Caco-2 (cell line): ENCODE measurements around the gene ERC2. TPM values are rescaled to one million over a fixed set of nuclear protein-coding genes. Genes with fewer than 3 reads are reported as not detected.

Experiments
- BruUV-seq: library from RNA; stranded (reverse); fragments of 400-500 nt; replicated peaks from 2 replicates; lab custom pipeline; 2021; lab: Mats Ljungman, UMichigan
- CTCF ChIA-PET: fragments of 300-600 bp; sonication (Branson Sonifier 250); formaldehyde crosslinking; loops from one replicate; lab custom pipeline; 2022; ENCODE audit warnings: antibody characterized with exemption; lab: Charles Lee
- POLR2A ChIA-PET: fragments of 300-600 bp; sonication (Branson Sonifier 250); formaldehyde crosslinking; loops from one replicate; lab custom pipeline; 2022; ENCODE audit warnings: antibody characterized with exemption; lab: Charles Lee
- DNase-seq, 2 experiments: peaks; one replicate each; pipeline versions ENCODE4 v3.0.0 to v3.0.0-alpha.2; 2020 to 2022
- H3K27me3 ChIP-seq: replicated peaks from 2 replicates; pipeline ENCODE4 v1.6.0; 2011; ENCODE audit warnings: low read length; ENCODE audit not compliant: control insufficient read depth, insufficient read depth
- H3K36me3 ChIP-seq: 2 replicates; pipeline ENCODE4 v1.5.1; 2011; ENCODE audit warnings: low read length; ENCODE audit not compliant: control insufficient read depth, insufficient read depth
- H3K4me1 ChIP-seq: fragments of 250-450 bp; sonication (Bioruptor Pico); 2 replicates; pipeline ENCODE4 v1.5.1; 2020; ENCODE audit warnings: mild to moderate bottlenecking
- H3K4me3 ChIP-seq: 2 replicates; pipeline ENCODE4 v1.5.1; 2011; ENCODE audit warnings: low read depth, mild to moderate bottlenecking, control low read depth, low read length
- H3K9me3 ChIP-seq: fragments of 250-450 bp; sonication (Bioruptor Pico); 2 replicates; pipeline ENCODE4 v1.5.1; 2020; ENCODE audit warnings: mild to moderate bottlenecking, moderate library complexity
- H3K27ac Mint-ChIP-seq: one replicate; pipeline ENCODE4 v1.8.0; 2022; ENCODE audit warnings: mixed read lengths; ENCODE audit not compliant: unreplicated experiment
- H3K27me3 Mint-ChIP-seq: one replicate; pipeline ENCODE4 v1.8.0; 2022; ENCODE audit warnings: mixed read lengths; ENCODE audit not compliant: insufficient read depth, unreplicated experiment
- H3K36me3 Mint-ChIP-seq: one replicate; pipeline ENCODE4 v1.8.0; 2022; ENCODE audit warnings: mild to moderate bottlenecking, mixed read lengths; ENCODE audit not compliant: insufficient read depth, unreplicated experiment
- H3K4me1 Mint-ChIP-seq: one replicate; pipeline ENCODE4 v1.8.0; 2022; ENCODE audit warnings: low read depth, mixed read lengths; ENCODE audit not compliant: unreplicated experiment
- H3K4me3 Mint-ChIP-seq: one replicate; pipeline ENCODE4 v1.8.0; 2022; ENCODE audit warnings: mild to moderate bottlenecking, moderate library complexity, mixed read lengths; ENCODE audit not compliant: unreplicated experiment
- H3K9me3 Mint-ChIP-seq: one replicate; pipeline ENCODE4 v1.8.0; 2022; ENCODE audit warnings: mixed read lengths; ENCODE audit not compliant: unreplicated experiment
- CTCF ChIP-seq, 2 experiments: fragments of 200-600 bp in 1 of 2; IDR thresholded peaks; 1 replicate in 1 of 2; 2 replicates in 1 of 2; pipeline versions ENCODE4 v1.5.1 to v1.8.0; 2011 to 2022; ENCODE audit warnings: antibody characterized with exemption in 1 of 2, control low read depth in 1 of 2, inconsistent platforms in 1 of 2, low read depth in 1 of 2, low read length in 1 of 2, mild to moderate bottlenecking in 1 of 2, moderate library complexity in 1 of 2; ENCODE audit not compliant: insufficient read depth in 1 of 2, severe bottlenecking in 1 of 2, unreplicated experiment in 1 of 2
- intact Hi-C: fragments of 100-400 bp; cut with micrococcal nuclease; formaldehyde crosslinking; loops from one replicate; pipeline ENCODE4 v1.10.0; 2022; ENCODE audit not compliant: unreplicated experiment
- total RNA-seq: library from RNA; stranded (reverse); gene quantifications from 2 replicates; pipeline ENCODE4 v1.2.3, GENCODE V29; 2022

Gene ERC2
- total RNA-seq, 1 experiment from 2014 or later = 0.54 TPM

GRCh38 chr3:56453011-56453410, 15.3 kb downstream of the ERC2 start:
- H3K4me3 Mint-ChIP-seq = no peak overlapping the region
- Histone ChIP-seq H3K9me3 (no peaks in the 10 kb centered on the region), H3K27me3 (no peaks in the 10 kb centered on the region), H3K4me1 (no peaks in the 10 kb centered on the region), H3K4me3 (no peak overlapping the region), H3K36me3 (no peaks in the 10 kb centered on the region)
- TF ChIP-seq CTCF (IDR thresholded peaks at IDR 0.05; ENCODE audit: insufficient read depth in 1 of 2, low read depth in 1 of 2, low read length in 1 of 2, severe bottlenecking in 1 of 2, unreplicated experiment in 1 of 2) = no peak
- BruUV-seq = no TSS peak
- H3K36me3 Mint-ChIP-seq = no peaks in the 10 kb centered on the region
- no peak for DNase-seq
- POLR2A ChIA-PET = no interaction called here
- no peak overlapping the region for H3K27ac Mint-ChIP-seq
- CTCF ChIA-PET = no interaction called here
- H3K4me1 Mint-ChIP-seq = no peaks in the 10 kb centered on the region
- no peaks in the 10 kb centered on the region for H3K9me3 Mint-ChIP-seq
- H3K27me3 Mint-ChIP-seq = peaks cover 8% of the 10 kb centered on the region
- intact Hi-C loops = no loop called here

- H3K4me3 ChIP-seq = no peak overlapping the region
- no peaks in the 10 kb centered on the region for H3K9me3 Mint-ChIP-seq
- ChIA-PET CTCF (no interaction called here), POLR2A (no interaction called here)
- no peak for DNase-seq
- peaks cover 5% of the 10 kb centered on the region for H3K27me3 Mint-ChIP-seq
- intact Hi-C loops = no loop called here
- peaks cover 4% of the 10 kb centered on the region for H3K4me1 Mint-ChIP-seq
- no TSS peak for BruUV-seq
- no peak overlapping the region for H3K27ac Mint-ChIP-seq
- H3K36me3 ChIP-seq = no peaks in the 10 kb centered on the region
- TF ChIP-seq CTCF (IDR thresholded peaks at IDR 0.05; ENCODE audit: insufficient read depth in 1 of 2, low read depth in 1 of 2, low read length in 1 of 2, severe bottlenecking in 1 of 2, unreplicated experiment in 1 of 2) = no peak
- no peaks in the 10 kb centered on the region for H3K27me3 ChIP-seq
- H3K9me3 ChIP-seq = no peaks in the 10 kb centered on the region
- H3K4me3 Mint-ChIP-seq = no peak overlapping the region
- H3K4me1 ChIP-seq = no peaks in the 10 kb centered on the region
- H3K36me3 Mint-ChIP-seq = no peaks in the 10 kb centered on the region
These were observed 16.2 kb downstream of the ERC2 start for GRCh38 chr3:56452085-56452484.

- ChIA-PET CTCF (no interaction called here), POLR2A (no interaction called here)
- peaks cover 7% of the 10 kb centered on the region for H3K9me3 Mint-ChIP-seq
- no peaks in the 10 kb centered on the region for H3K27me3 ChIP-seq
- peaks cover 16% of the 10 kb centered on the region for H3K27me3 Mint-ChIP-seq
- no peak overlapping the region for H3K27ac Mint-ChIP-seq
- peaks cover 6% of the 10 kb centered on the region for H3K4me1 Mint-ChIP-seq
- DNase-seq = no peak
- TF ChIP-seq CTCF (IDR thresholded peaks at IDR 0.05; ENCODE audit: insufficient read depth in 1 of 2, low read depth in 1 of 2, low read length in 1 of 2, severe bottlenecking in 1 of 2, unreplicated experiment in 1 of 2) = no peak
- H3K4me1 ChIP-seq = no peaks in the 10 kb centered on the region
- no peaks in the 10 kb centered on the region for H3K9me3 ChIP-seq
- H3K36me3 ChIP-seq = no peaks in the 10 kb centered on the region
- no TSS peak for BruUV-seq
- intact Hi-C loops = no loop called here
- H3K36me3 Mint-ChIP-seq = no peaks in the 10 kb centered on the region
- no peak overlapping the region for H3K4me3 Mint-ChIP-seq
- no peak overlapping the region for H3K4me3 ChIP-seq
These were observed 24.9 kb downstream of the ERC2 start for GRCh38 chr3:56443372-56443771.
